Fibroblast of skin of left biceps (primary cell): Measurements from ENCODE around the gene KASH5.

Experiments used
- DNase-seq, 2 experiments: peaks; one replicate each; pipeline ENCODE4 v3.0.0-alpha.2; 2013; ENCODE audit warnings: low read depth in 2 of 2

Gene KASH5

GRCh38 chr19:49395581-49396407 is 7.7 kb downstream of the KASH5 start:
- DNase-seq: no peak

GRCh38 chr19:49396738-49397505 is 8.9 kb downstream of the KASH5 start:
- DNase-seq: no peak

- DNase-seq: no peak
Observed at GRCh38 chr19:49398001-49398615, 10.1 kb downstream of the KASH5 start.

- DNase-seq: no peak
Observed at GRCh38 chr19:49398931-49399330, 10.9 kb downstream of the KASH5 start.

- DNase-seq: no peak
Observed at GRCh38 chr19:49400029-49400428, 12.0 kb downstream of the KASH5 start.

GRCh38 chr19:49403404-49404187 is 15.5 kb downstream of the KASH5 start:
- DNase-seq: peak in 1 of 2 experiments; percentile 16

GRCh38 chr19:49407079-49407478 is 19.0 kb downstream of the KASH5 start:
- DNase-seq: no peak

- DNase-seq: no peak
Observed at GRCh38 chr19:49407482-49408015, 19.5 kb downstream of the KASH5 start.

- DNase-seq: no peak
Observed at GRCh38 chr19:49408816-49409440, 20.9 kb downstream of the KASH5 start.

- no peak for DNase-seq
Observed at GRCh38 chr19:49409441-49410029, 21.5 kb downstream of the KASH5 start.

GRCh38 chr19:49411681-49412326 is 23.8 kb downstream of the KASH5 start:
- no peak for DNase-seq

GRCh38 chr19:49413348-49413747 is 25.3 kb downstream of the KASH5 start:
- DNase-seq: no peak

- no peak for DNase-seq
Observed at GRCh38 chr19:49414256-49414655, 26.2 kb downstream of the KASH5 start.

- no peak for DNase-seq
Observed at GRCh38 chr19:49415102-49415809, 27.2 kb downstream of the KASH5 start.

- DNase-seq: no peak
Observed at GRCh38 chr19:49415810-49416200, 27.8 kb downstream of the KASH5 start.

- no peak for DNase-seq
Observed at GRCh38 chr19:49417088-49417487, 29.0 kb downstream of the KASH5 start.

- DNase-seq: no peak
Observed at GRCh38 chr19:49418511-49418910, 30.5 kb downstream of the KASH5 start.

- DNase-seq: no peak
Observed at GRCh38 chr19:49419173-49419572, 31.1 kb downstream of the KASH5 start.

GRCh38 chr19:49420227-49420626 is 32.2 kb downstream of the KASH5 start:
- no peak for DNase-seq
